Smooth muscle cell (in vitro differentiated cells): ENCODE data around the gene EYS. TPM values are rescaled to one million over a fixed set of nuclear protein-coding genes. Genes with fewer than 3 reads are reported as not detected.

Experiments used
- DNase-seq: peaks from one replicate; lab custom pipeline; 2025; ENCODE audit not compliant: unreplicated experiment; lab: John Stamatoyannopoulos, UW
- H2AFZ ChIP-seq: fragments of 200-600 bp; sonication (generic); 2 replicates; pipeline ENCODE4 v1.6.0; 2016; ENCODE audit warnings: antibody characterized with exemption, low read depth, mild to moderate bottlenecking
- H3F3A ChIP-seq: fragments of 200-600 bp; sonication (generic); 2 replicates; pipeline ENCODE4 v1.6.0; 2017; ENCODE audit warnings: antibody characterized with exemption, low read depth
- H3K27ac ChIP-seq: fragments of 200-600 bp; sonication (generic); 2 replicates; pipeline ENCODE4 v1.5.1; 2016; ENCODE audit warnings: low read depth, mild to moderate bottlenecking
- H3K27me3 ChIP-seq: fragments of 200-600 bp; sonication (generic); 2 replicates; pipeline ENCODE4 v1.6.1; 2016; ENCODE audit warnings: low read depth, mild to moderate bottlenecking
- H3K36me3 ChIP-seq: fragments of 200-600 bp; sonication (generic); 2 replicates; pipeline ENCODE4 v1.5.1; 2016; ENCODE audit warnings: low read depth
- H3K4me1 ChIP-seq: fragments of 200-600 bp; sonication (generic); 2 replicates; pipeline ENCODE4 v1.5.1; 2016; ENCODE audit warnings: low read depth
- H3K4me2 ChIP-seq: fragments of 200-600 bp; sonication (generic); 2 replicates; pipeline ENCODE4 v1.6.0; 2016; ENCODE audit warnings: mild to moderate bottlenecking
- H3K4me3 ChIP-seq: fragments of 200-600 bp; sonication (generic); 2 replicates; pipeline ENCODE4 v1.5.1; 2016; ENCODE audit warnings: mild to moderate bottlenecking
- H3K79me2 ChIP-seq: fragments of 200-600 bp; sonication (generic); 2 replicates; pipeline ENCODE4 v1.6.0; 2016; ENCODE audit warnings: low read depth, mild to moderate bottlenecking
- H3K9ac ChIP-seq: fragments of 200-600 bp; sonication (generic); 2 replicates; pipeline ENCODE4 v1.6.0; 2016; ENCODE audit warnings: low read depth
- H3K9me3 ChIP-seq: fragments of 200-600 bp; sonication (generic); replicated peaks from 2 replicates; pipeline ENCODE4 v1.5.1; 2016; ENCODE audit warnings: low read depth
- H4K20me1 ChIP-seq: fragments of 200-600 bp; sonication (generic); 2 replicates; pipeline ENCODE4 v1.6.0; 2016; ENCODE audit warnings: low read depth
- CTCF ChIP-seq: fragments of 200-600 bp; sonication (generic); IDR thresholded peaks from 2 replicates; pipeline ENCODE4 v1.5.1; 2017; ENCODE audit warnings: borderline replicate concordance, mild to moderate bottlenecking, antibody characterized with exemption; ENCODE audit not compliant: insufficient read depth, poor library complexity, severe bottlenecking
- WGBS: methylation state at CpG from one replicate; pipeline ENCODE4 v1.1.7; 2016; ENCODE audit warnings: low lambda C conversion rate; 5-methylcytosine and 5-hydroxymethylcytosine counted together
- polyA plus RNA-seq: library from polyadenylated mRNA; unstranded; fragments of >200 nt; fragmentation: Nextera tagmentation; extraction: Ambion mirVana; gene quantifications from 2 replicates; pipeline ENCODE4 v1.2.1, GENCODE V29; 2016
- total RNA-seq: library from RNA; depleted of rRNA; stranded (reverse); fragments of >200 nt; gene quantifications from 2 replicates; pipeline ENCODE4 v1.2.3, GENCODE V29; 2014

EYS gene
- total and polyA plus RNA-seq, 2 experiments from 2014 or later = 0.07 to 0.18 TPM

GRCh38 chr6:64062960-64063683 lies 1643.9 kb downstream of the EYS start:
- Histone ChIP-seq H3K27me3 (no peaks in the 10 kb centered on the region), H3K4me3 (no peak overlapping the region), H3K4me1 (no peaks in the 10 kb centered on the region), H2AFZ (no peak overlapping the region), H3F3A (no peaks in the 10 kb centered on the region), H3K36me3 (no peaks in the 10 kb centered on the region), H3K27ac (no peak overlapping the region), H3K9me3 (no peaks in the 10 kb centered on the region), H4K20me1 (no peaks in the 10 kb centered on the region), H3K4me2 (no peak overlapping the region), H3K9ac (no peak overlapping the region), H3K79me2 (no peaks in the 10 kb centered on the region)
- WGBS = 71% methylated on average over 5 of the region's 5 CpGs
- TF ChIP-seq CTCF = no peak
- DNase-seq = no peak

- Histone ChIP-seq H2AFZ (peak overlapping the region; percentile 21), H3F3A (no peaks in the 10 kb centered on the region), H3K27ac (no peak overlapping the region), H3K79me2 (no peaks in the 10 kb centered on the region), H3K4me2 (no peak overlapping the region), H3K4me1 (no peaks in the 10 kb centered on the region), H3K27me3 (no peaks in the 10 kb centered on the region), H3K9me3 (no peaks in the 10 kb centered on the region), H3K36me3 (no peaks in the 10 kb centered on the region), H3K9ac (no peak overlapping the region), H4K20me1 (no peaks in the 10 kb centered on the region), H3K4me3 (no peak overlapping the region)
- no peak for DNase-seq
- no peak for TF ChIP-seq CTCF
- WGBS = 55% methylated on average over 1 of the region's 1 CpG
Measured at GRCh38 chr6:64054861-64055260, 1652.2 kb downstream of the EYS start.

- H2AFZ ChIP-seq = peak overlapping the region; percentile 40
- no peak for DNase-seq
- H3K9me3 ChIP-seq = no peaks in the 10 kb centered on the region
- peak overlapping the region; percentile 65 for H3K4me2 ChIP-seq
- no peaks in the 10 kb centered on the region for H3K27me3 ChIP-seq
- H3K27ac ChIP-seq = no peak overlapping the region
- 40% methylated on average over 1 of the region's 1 CpG for WGBS
- no peaks in the 10 kb centered on the region for H3K36me3 ChIP-seq
- H3F3A ChIP-seq = no peaks in the 10 kb centered on the region
- no peaks in the 10 kb centered on the region for H3K79me2 ChIP-seq
- no peaks in the 10 kb centered on the region for H3K4me1 ChIP-seq
- no peak overlapping the region for H3K9ac ChIP-seq
- no peak overlapping the region for H3K4me3 ChIP-seq
- no peak for TF ChIP-seq CTCF
- no peaks in the 10 kb centered on the region for H4K20me1 ChIP-seq
Measured at GRCh38 chr6:64050590-64050989, 1656.4 kb downstream of the EYS start.

- Histone ChIP-seq H4K20me1 (no peaks in the 10 kb centered on the region), H3K27ac (no peak overlapping the region), H3K79me2 (no peaks in the 10 kb centered on the region), H3K27me3 (no peaks in the 10 kb centered on the region), H3K4me1 (no peaks in the 10 kb centered on the region), H3F3A (no peaks in the 10 kb centered on the region), H3K36me3 (no peaks in the 10 kb centered on the region), H3K4me2 (no peak overlapping the region), H2AFZ (no peak overlapping the region), H3K9ac (no peak overlapping the region), H3K4me3 (no peak overlapping the region), H3K9me3 (no peaks in the 10 kb centered on the region)
- no peak for TF ChIP-seq CTCF
- WGBS = 78% methylated on average over 2 of the region's 2 CpGs
- no peak for DNase-seq
Measured at GRCh38 chr6:64049736-64050135, 1657.3 kb downstream of the EYS start.
